Neural cell (in vitro differentiated cells): ENCODE results near the gene ZNF444. TPM values are rescaled to one million over a fixed set of nuclear protein-coding genes. Genes with fewer than 3 reads are reported as not detected.

Experiments used
- H2AFZ ChIP-seq: fragments of 200-600, 300-800 bp; sonication (generic), shearing (Covaris generic); 2 replicates; pipeline ENCODE4 v1.6.0; 2014; ENCODE audit warnings: low read depth, mild to moderate bottlenecking, antibody characterized with exemption, low read length, moderate library complexity
- H3F3A ChIP-seq: fragments of 200-600 bp; shearing (Covaris generic); 2 replicates; pipeline ENCODE4 v1.6.1; 2016; ENCODE audit warnings: mild to moderate bottlenecking, moderate library complexity, mixed read lengths, antibody characterized with exemption, low read length; ENCODE audit not compliant: insufficient read depth, poor library complexity, severe bottlenecking
- H3K27ac ChIP-seq: fragments of 200-600, 300-800 bp; sonication (generic), shearing (Covaris generic); 2 replicates; pipeline ENCODE4 v1.5.1; 2014; ENCODE audit warnings: mild to moderate bottlenecking, low read length, moderate library complexity
- H3K27me3 ChIP-seq: fragments of 300-800, 200-600 bp; sonication (generic), shearing (Covaris generic); 2 replicates; pipeline ENCODE4 v1.6.0; 2014; ENCODE audit warnings: mild to moderate bottlenecking, low read depth, low read length, moderate library complexity; ENCODE audit not compliant: insufficient read depth
- H3K36me3 ChIP-seq: fragments of 300-800, 200-600 bp; sonication (generic), shearing (Covaris generic); 2 replicates; pipeline ENCODE4 v1.5.1; 2014; ENCODE audit warnings: mild to moderate bottlenecking, antibody characterized with exemption, low read length, moderate library complexity; ENCODE audit not compliant: insufficient read depth
- H3K4me2 ChIP-seq: fragments of 300-800, 200-600 bp; sonication (generic), shearing (Covaris generic); 2 replicates; pipeline ENCODE4 v1.6.0; 2014; ENCODE audit warnings: mild to moderate bottlenecking, low read length
- H3K4me3 ChIP-seq: fragments of 300-800, 200-600 bp; sonication (generic), shearing (Covaris generic); 2 replicates; pipeline ENCODE4 v1.5.1; 2014; ENCODE audit warnings: mild to moderate bottlenecking, low read length, moderate library complexity
- H3K79me2 ChIP-seq: fragments of 200-600 bp; shearing (Covaris generic); replicated peaks from 2 replicates; pipeline ENCODE4 v1.6.0; 2014; ENCODE audit warnings: mild to moderate bottlenecking, low read length, moderate library complexity; ENCODE audit not compliant: insufficient read depth
- H3K9ac ChIP-seq: fragments of 300-800, 200-600 bp; sonication (generic), shearing (Covaris generic); 2 replicates; pipeline ENCODE4 v1.6.1; 2016; ENCODE audit warnings: mild to moderate bottlenecking, low read length, mixed read lengths
- H3K9me2 ChIP-seq: fragments of 200-600 bp; shearing (Covaris generic); 2 replicates; pipeline ENCODE4 v1.6.1; 2016; ENCODE audit warnings: mild to moderate bottlenecking, low read length, mixed read lengths; ENCODE audit not compliant: insufficient read depth
- H3K9me3 ChIP-seq: fragments of 200-600, 300-800 bp; sonication (generic), shearing (Covaris generic); 2 replicates; pipeline ENCODE4 v1.6.1; 2016; ENCODE audit warnings: mild to moderate bottlenecking, mixed run types, low read length, moderate library complexity, mixed read lengths
- H4K20me1 ChIP-seq: fragments of 200-600 bp; shearing (Covaris generic); 2 replicates; pipeline ENCODE4 v1.6.1; 2016; ENCODE audit warnings: mild to moderate bottlenecking, mixed run types; ENCODE audit not compliant: insufficient read depth
- EP300 ChIP-seq: fragments of 450-650 bp; conservative IDR thresholded peaks from 2 replicates; pipeline ENCODE4 v1.6.1; 2014; ENCODE audit warnings: antibody characterized with exemption, mild to moderate bottlenecking, moderate library complexity; ENCODE audit not compliant: poor library complexity, severe bottlenecking
- EZH2 ChIP-seq: fragments of 200-600, 300-800 bp; shearing (Covaris generic), sonication (generic); IDR thresholded peaks from 2 replicates; pipeline ENCODE4 v1.6.1; 2014; ENCODE audit warnings: antibody characterized with exemption, low read length, borderline replicate concordance, mild to moderate bottlenecking; ENCODE audit not compliant: insufficient read depth, poor library complexity, severe bottlenecking
- MXI1 ChIP-seq: fragments of 450-650 bp; conservative IDR thresholded peaks from 2 replicates; pipeline ENCODE4 v1.6.1; 2014; ENCODE audit warnings: antibody characterized with exemption, mild to moderate bottlenecking; ENCODE audit not compliant: poor library complexity, severe bottlenecking
- POLR2AphosphoS5 ChIP-seq: IDR thresholded peaks from 2 replicates; pipeline ENCODE4 v1.6.1; 2012
- RAD21 ChIP-seq: fragments of 450-650 bp; conservative IDR thresholded peaks from 2 replicates; pipeline ENCODE4 v1.6.1; 2014; ENCODE audit warnings: antibody characterized with exemption, mild to moderate bottlenecking, moderate library complexity
- SMC3 ChIP-seq: fragments of 450-650 bp; conservative IDR thresholded peaks from 2 replicates; pipeline ENCODE4 v1.6.1; 2014; ENCODE audit warnings: antibody characterized with exemption, mild to moderate bottlenecking, moderate library complexity; ENCODE audit not compliant: poor library complexity
- TAF1 ChIP-seq: IDR thresholded peaks from 2 replicates; pipeline ENCODE4 v1.6.1; 2012; ENCODE audit warnings: low read depth
- polyA plus RNA-seq: library from polyadenylated mRNA; depleted of rRNA; stranded (reverse); fragments of >200 nt; gene quantifications from 2 replicates; pipeline ENCODE4 v1.2.3, GENCODE V29; 2014
- TF ChIP-seq, protein P1 (sequence below): fragments of 450-650 bp; IDR thresholded peaks from 2 replicates; pipeline ENCODE4 v1.5.1; 2014; ENCODE audit warnings: antibody characterized with exemption, mild to moderate bottlenecking, moderate library complexity; ENCODE audit not compliant: poor library complexity, severe bottlenecking
- TF ChIP-seq, protein P2 (sequence below): IDR thresholded peaks from 2 replicates; pipeline ENCODE4 v1.6.1; 2012; ENCODE audit warnings: borderline replicate concordance

ZNF444 gene
- polyA plus RNA-seq, 1 donor from 2014 or later: 45.6 TPM

GRCh38 chr19:56115490-56115889 lies 25.6 kb upstream of the ZNF444 start:
- H3K4me2 ChIP-seq: no peak overlapping the region
- H3F3A ChIP-seq: no peaks in the 10 kb centered on the region
- no peaks in the 10 kb centered on the region for H3K9me3 ChIP-seq
- TF ChIP-seq MXI1: no peak
- TF ChIP-seq SMC3: no peak
- TF ChIP-seq, protein P1, sequence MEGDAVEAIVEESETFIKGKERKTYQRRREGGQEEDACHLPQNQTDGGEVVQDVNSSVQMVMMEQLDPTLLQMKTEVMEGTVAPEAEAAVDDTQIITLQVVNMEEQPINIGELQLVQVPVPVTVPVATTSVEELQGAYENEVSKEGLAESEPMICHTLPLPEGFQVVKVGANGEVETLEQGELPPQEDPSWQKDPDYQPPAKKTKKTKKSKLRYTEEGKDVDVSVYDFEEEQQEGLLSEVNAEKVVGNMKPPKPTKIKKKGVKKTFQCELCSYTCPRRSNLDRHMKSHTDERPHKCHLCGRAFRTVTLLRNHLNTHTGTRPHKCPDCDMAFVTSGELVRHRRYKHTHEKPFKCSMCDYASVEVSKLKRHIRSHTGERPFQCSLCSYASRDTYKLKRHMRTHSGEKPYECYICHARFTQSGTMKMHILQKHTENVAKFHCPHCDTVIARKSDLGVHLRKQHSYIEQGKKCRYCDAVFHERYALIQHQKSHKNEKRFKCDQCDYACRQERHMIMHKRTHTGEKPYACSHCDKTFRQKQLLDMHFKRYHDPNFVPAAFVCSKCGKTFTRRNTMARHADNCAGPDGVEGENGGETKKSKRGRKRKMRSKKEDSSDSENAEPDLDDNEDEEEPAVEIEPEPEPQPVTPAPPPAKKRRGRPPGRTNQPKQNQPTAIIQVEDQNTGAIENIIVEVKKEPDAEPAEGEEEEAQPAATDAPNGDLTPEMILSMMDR: no peak
- no peak for TF ChIP-seq POLR2AphosphoS5
- TF ChIP-seq TAF1: no peak
- no peak for TF ChIP-seq EZH2
- TF ChIP-seq RAD21: no peak
- TF ChIP-seq EP300: no peak
- TF ChIP-seq, protein P2, sequence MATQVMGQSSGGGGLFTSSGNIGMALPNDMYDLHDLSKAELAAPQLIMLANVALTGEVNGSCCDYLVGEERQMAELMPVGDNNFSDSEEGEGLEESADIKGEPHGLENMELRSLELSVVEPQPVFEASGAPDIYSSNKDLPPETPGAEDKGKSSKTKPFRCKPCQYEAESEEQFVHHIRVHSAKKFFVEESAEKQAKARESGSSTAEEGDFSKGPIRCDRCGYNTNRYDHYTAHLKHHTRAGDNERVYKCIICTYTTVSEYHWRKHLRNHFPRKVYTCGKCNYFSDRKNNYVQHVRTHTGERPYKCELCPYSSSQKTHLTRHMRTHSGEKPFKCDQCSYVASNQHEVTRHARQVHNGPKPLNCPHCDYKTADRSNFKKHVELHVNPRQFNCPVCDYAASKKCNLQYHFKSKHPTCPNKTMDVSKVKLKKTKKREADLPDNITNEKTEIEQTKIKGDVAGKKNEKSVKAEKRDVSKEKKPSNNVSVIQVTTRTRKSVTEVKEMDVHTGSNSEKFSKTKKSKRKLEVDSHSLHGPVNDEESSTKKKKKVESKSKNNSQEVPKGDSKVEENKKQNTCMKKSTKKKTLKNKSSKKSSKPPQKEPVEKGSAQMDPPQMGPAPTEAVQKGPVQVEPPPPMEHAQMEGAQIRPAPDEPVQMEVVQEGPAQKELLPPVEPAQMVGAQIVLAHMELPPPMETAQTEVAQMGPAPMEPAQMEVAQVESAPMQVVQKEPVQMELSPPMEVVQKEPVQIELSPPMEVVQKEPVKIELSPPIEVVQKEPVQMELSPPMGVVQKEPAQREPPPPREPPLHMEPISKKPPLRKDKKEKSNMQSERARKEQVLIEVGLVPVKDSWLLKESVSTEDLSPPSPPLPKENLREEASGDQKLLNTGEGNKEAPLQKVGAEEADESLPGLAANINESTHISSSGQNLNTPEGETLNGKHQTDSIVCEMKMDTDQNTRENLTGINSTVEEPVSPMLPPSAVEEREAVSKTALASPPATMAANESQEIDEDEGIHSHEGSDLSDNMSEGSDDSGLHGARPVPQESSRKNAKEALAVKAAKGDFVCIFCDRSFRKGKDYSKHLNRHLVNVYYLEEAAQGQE: no peak
- H2AFZ ChIP-seq: no peak overlapping the region
- no peak overlapping the region for H3K4me3 ChIP-seq
- H3K27ac ChIP-seq: no peak overlapping the region
- no peak overlapping the region for H3K9ac ChIP-seq
- H3K9me2 ChIP-seq: no peaks in the 10 kb centered on the region
- no peaks in the 10 kb centered on the region for H4K20me1 ChIP-seq
- peaks cover 55% of the 10 kb centered on the region for H3K79me2 ChIP-seq
- no peaks in the 10 kb centered on the region for H3K36me3 ChIP-seq
- H3K27me3 ChIP-seq: no peaks in the 10 kb centered on the region

DNA sequence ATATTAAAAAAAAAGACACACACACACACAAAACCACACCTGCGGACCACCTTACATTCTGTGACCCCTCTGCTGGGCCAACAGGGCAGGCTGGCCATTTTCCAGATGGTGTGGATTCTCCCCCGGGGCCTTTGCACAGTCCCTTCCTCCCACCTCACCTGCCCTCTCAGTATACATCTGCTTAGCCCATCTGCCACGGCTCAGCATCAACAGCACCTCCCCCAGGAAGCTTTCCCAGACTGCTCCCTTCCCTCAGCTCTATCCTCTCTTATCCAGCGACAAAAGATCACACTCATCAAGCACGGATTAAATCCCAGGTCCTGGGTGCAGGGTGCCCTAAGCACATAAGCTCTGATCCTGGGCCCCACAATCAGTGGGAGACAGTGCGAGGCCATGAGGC lies 24.5 kb upstream of the ZNF444 start:
- Histone ChIP-seq H3K4me3 (no peak overlapping the region), H3K79me2 (peaks cover 51% of the 10 kb centered on the region), H3K9me3 (no peaks in the 10 kb centered on the region), H3K27me3 (no peaks in the 10 kb centered on the region), H3K36me3 (no peaks in the 10 kb centered on the region), H3F3A (no peaks in the 10 kb centered on the region), H3K4me2 (no peak overlapping the region), H3K27ac (no peak overlapping the region), H2AFZ (no peak overlapping the region), H3K9ac (no peak overlapping the region), H4K20me1 (no peaks in the 10 kb centered on the region), H3K9me2 (no peaks in the 10 kb centered on the region)
- TF ChIP-seq RAD21 (no peak), SMC3 (no peak), POLR2AphosphoS5 (no peak), EZH2 (no peak), TAF1 (no peak), EP300 (no peak)
- TF ChIP-seq, protein P1: no peak
- TF ChIP-seq, protein P2: no peak
